ENCODE results near the gene ARHGAP18. TPM values are rescaled to one million over a fixed set of nuclear protein-coding genes. Genes with fewer than 3 reads are reported as not detected.

ARHGAP18 gene
- total RNA-seq, 5 donors from 2014 or later (not counting 1 experiment from before 2014, with no cell fraction given), result 3.6 to 4.3 (median 4.0) TPM

DNA sequence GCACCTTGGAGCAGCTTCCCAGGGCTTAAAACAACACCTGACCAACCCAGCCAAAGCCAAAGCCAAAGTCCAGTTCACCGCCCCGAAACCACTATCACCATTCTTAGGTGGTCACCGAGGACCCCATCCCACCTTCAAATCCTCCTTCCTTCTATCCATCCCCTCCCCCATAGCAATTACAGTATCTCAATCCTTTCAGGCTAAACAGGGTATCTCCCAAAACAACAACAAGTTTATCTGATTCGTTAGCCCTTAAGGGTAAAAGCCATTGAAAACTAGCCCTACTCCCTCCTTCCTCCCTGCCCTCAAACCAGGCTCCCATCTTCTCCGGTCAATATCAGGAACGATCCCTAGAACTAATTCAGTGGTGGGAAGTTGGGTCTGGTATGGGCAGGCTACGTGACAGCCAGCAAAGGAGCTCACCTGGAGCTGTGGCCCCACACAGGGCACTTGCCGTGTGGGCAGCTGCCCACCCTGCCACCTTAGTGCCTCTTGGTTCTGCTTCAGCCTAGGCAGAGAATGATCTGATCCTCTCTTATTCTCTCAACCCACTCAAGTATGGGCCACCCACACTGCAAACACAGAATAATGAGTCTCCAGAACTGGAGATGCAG, 2.0 kb downstream of the ARHGAP18 start:
- Mint-ChIP-seq H3K9me3 (no peaks in the 10 kb centered on the region), H3K4me1 (peaks cover 28 to 39% (median 34%) of the 10 kb centered on the region in 3 donors), H3K4me3 (no peak overlapping the region), H3K27me3 (peaks cover 0 to 3% of the 10 kb centered on the region in 2 donors), H3K27ac (no peak overlapping the region), H3K36me3 (no peaks in the 10 kb centered on the region)
- ChIA-PET CTCF (interaction anchor here (0.7 kb wide), 2 partner anchors 68 to 110 kb away, joined by 3 read pairs; no protein-coding TSS in a partner anchor), POLR2A (interaction anchor here (0.6 kb wide), 3 partner anchors 20 to 660 kb away, joined by 3 to 4 read pairs (median 4); no protein-coding TSS in a partner anchor)
- no peak overlapping the region for H3K4me3 ChIP-seq (ENCODE audit: control insufficient read depth in 1 of 2, extremely low read depth in 1 of 2, low read length in 1 of 2)
- H3K9me3 ChIP-seq, result no peaks in the 10 kb centered on the region
- no peak overlapping the region for H3K27ac ChIP-seq (ENCODE audit: low read length)
- peaks cover 0 to 22% of the 10 kb centered on the region in 2 experiments for H3K4me1 ChIP-seq (ENCODE audit: control insufficient read depth in 1 of 2, extremely low read depth in 1 of 2, insufficient read depth in 2 of 2, low read length in 2 of 2)
- DNase-seq, result no peak
- H3K36me3 ChIP-seq (ENCODE audit: control insufficient read depth in 2 of 2, extremely low read depth in 1 of 2, insufficient read depth in 1 of 2, low read length in 1 of 2), result peaks cover 0 to 2% of the 10 kb centered on the region in 2 donors
- no peak for ATAC-seq (replicated peaks in 1 of 4)
- H3K27me3 ChIP-seq (replicated peaks in 1 of 2; ENCODE audit: control insufficient read depth in 2 of 2, extremely low read depth in 1 of 2, insufficient read depth in 2 of 2, low read length in 1 of 2), result no peaks in the 10 kb centered on the region
- 100% methylated on average over 3 of the region's 8 CpGs for WGBS (ENCODE audit: insufficient coverage)

DNA sequence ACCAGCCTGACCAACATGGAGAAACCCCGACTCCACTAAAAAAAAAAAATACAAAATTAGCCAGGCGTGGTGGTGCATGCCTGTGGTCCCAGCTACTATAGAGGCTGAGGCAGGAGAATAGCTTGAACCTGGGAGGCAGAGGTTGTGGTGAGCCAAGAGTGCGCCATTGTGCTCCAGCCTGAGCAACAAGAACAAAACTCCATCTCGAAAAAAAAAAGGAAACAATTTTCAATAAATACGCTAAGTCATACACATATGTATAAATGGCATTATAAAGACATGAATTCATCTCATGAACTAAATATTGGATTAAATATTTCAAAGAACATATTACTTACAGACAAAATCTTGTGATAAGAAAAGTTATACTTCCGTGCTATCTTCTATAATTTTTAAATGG, 2.9 kb downstream of the ARHGAP18 start:
- DNase-seq (no peak), ATAC-seq (replicated peaks in 1 of 4) (no peak)
- no peak overlapping the region for H3K4me3 Mint-ChIP-seq
- Histone ChIP-seq H3K27ac (ENCODE audit: low read length) (no peak overlapping the region), H3K4me1 (ENCODE audit: control insufficient read depth in 1 of 2, extremely low read depth in 1 of 2, insufficient read depth in 2 of 2, low read length in 2 of 2) (peaks cover 0 to 22% of the 10 kb centered on the region in 2 experiments), H3K27me3 (replicated peaks in 1 of 2; ENCODE audit: control insufficient read depth in 2 of 2, extremely low read depth in 1 of 2, insufficient read depth in 2 of 2, low read length in 1 of 2) (no peaks in the 10 kb centered on the region), H3K9me3 (no peaks in the 10 kb centered on the region), H3K4me3 (ENCODE audit: control insufficient read depth in 1 of 2, extremely low read depth in 1 of 2, low read length in 1 of 2) (no peak overlapping the region), H3K36me3 (ENCODE audit: control insufficient read depth in 2 of 2, extremely low read depth in 1 of 2, insufficient read depth in 1 of 2, low read length in 1 of 2) (peaks cover 0 to 2% of the 10 kb centered on the region in 2 donors)
- ChIA-PET CTCF (interaction anchor here (0.7 kb wide), 4 partner anchors 69 to 218 kb away, joined by 3 read pairs; no protein-coding TSS in a partner anchor), POLR2A (interaction anchor here in 1 of 2 donors (0.6 kb wide), 1 partner anchor 20 kb away, joined by 4 read pairs; no protein-coding TSS in a partner anchor)
- WGBS (ENCODE audit: insufficient coverage), result no CpG with 5 or more reads among the region's 6 CpGs
- H3K36me3 Mint-ChIP-seq, result peaks cover 5% of the 10 kb centered on the region
- peaks cover 28 to 42% (median 40%) of the 10 kb centered on the region in 3 donors for H3K4me1 Mint-ChIP-seq
- peaks cover 0 to 3% of the 10 kb centered on the region in 2 donors for H3K27me3 Mint-ChIP-seq
- no peaks in the 10 kb centered on the region for H3K9me3 Mint-ChIP-seq
- H3K27ac Mint-ChIP-seq, result no peak overlapping the region

DNA sequence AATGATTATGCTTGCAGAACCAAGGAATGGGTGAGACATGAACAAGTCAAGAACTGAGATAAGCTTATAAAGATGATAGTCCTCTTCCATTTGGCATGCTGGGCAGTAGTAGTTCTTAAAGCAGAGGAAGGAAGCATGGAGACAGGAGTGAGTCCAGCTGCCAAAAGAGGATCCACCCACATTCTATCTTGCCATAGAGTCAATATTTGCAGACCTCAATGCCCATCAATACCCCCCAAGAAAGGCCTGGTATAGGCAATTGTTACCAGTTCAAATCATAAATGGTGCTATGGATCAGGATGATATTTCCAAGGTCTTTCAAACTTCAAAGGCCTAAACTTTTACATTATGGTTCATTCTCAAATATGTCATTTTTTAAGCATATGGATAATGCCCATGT, 4.8 kb downstream of the ARHGAP18 start:
- no peaks in the 10 kb centered on the region for H3K27me3 ChIP-seq (replicated peaks in 1 of 2; ENCODE audit: control insufficient read depth in 2 of 2, extremely low read depth in 1 of 2, insufficient read depth in 2 of 2, low read length in 1 of 2)
- H3K9me3 ChIP-seq, result no peaks in the 10 kb centered on the region
- ATAC-seq (replicated peaks in 1 of 4) (no peak), DNase-seq (no peak)
- H3K27ac Mint-ChIP-seq, result no peak overlapping the region
- H3K4me3 Mint-ChIP-seq, result no peak overlapping the region
- peaks cover 26 to 41% (median 30%) of the 10 kb centered on the region in 3 donors for H3K4me1 Mint-ChIP-seq
- CTCF ChIA-PET, result interaction anchor here in 1 of 2 donors (0.6 to 1.0 kb wide), 2 partner anchors 107 to 1199 kb away, joined by 4 to 10 read pairs; no protein-coding TSS in a partner anchor
- peaks cover 0 to 2% of the 10 kb centered on the region in 2 donors for H3K36me3 ChIP-seq (ENCODE audit: control insufficient read depth in 2 of 2, extremely low read depth in 1 of 2, insufficient read depth in 1 of 2, low read length in 1 of 2)
- no peaks in the 10 kb centered on the region for H3K27me3 Mint-ChIP-seq
- peaks cover 6% of the 10 kb centered on the region for H3K36me3 Mint-ChIP-seq
- POLR2A ChIA-PET, result no interaction called here
- no peak overlapping the region for H3K4me3 ChIP-seq (ENCODE audit: control insufficient read depth in 1 of 2, extremely low read depth in 1 of 2, low read length in 1 of 2)
- no peak overlapping the region for H3K27ac ChIP-seq (ENCODE audit: low read length)
- H3K9me3 Mint-ChIP-seq, result no peaks in the 10 kb centered on the region
- peaks cover 0 to 20% of the 10 kb centered on the region in 2 experiments for H3K4me1 ChIP-seq (ENCODE audit: control insufficient read depth in 1 of 2, extremely low read depth in 1 of 2, insufficient read depth in 2 of 2, low read length in 2 of 2)

GRCh38 chr6:129704708-129705107, 5.3 kb downstream of the ARHGAP18 start:
- no peaks in the 10 kb centered on the region for H3K9me3 ChIP-seq
- ATAC-seq (replicated peaks in 1 of 4), result no peak
- Mint-ChIP-seq H3K27me3 (no peaks in the 10 kb centered on the region), H3K36me3 (peaks cover 6% of the 10 kb centered on the region), H3K27ac (no peak overlapping the region), H3K9me3 (no peaks in the 10 kb centered on the region), H3K4me3 (no peak overlapping the region), H3K4me1 (peaks cover 22 to 38% (median 24%) of the 10 kb centered on the region in 3 donors)
- H3K36me3 ChIP-seq (ENCODE audit: control insufficient read depth in 2 of 2, extremely low read depth in 1 of 2, insufficient read depth in 1 of 2, low read length in 1 of 2), result peaks cover 0 to 2% of the 10 kb centered on the region in 2 donors
- DNase-seq, result no peak
- no peak overlapping the region for H3K27ac ChIP-seq (ENCODE audit: low read length)
- POLR2A ChIA-PET, result no interaction called here
- H3K4me1 ChIP-seq (ENCODE audit: control insufficient read depth in 1 of 2, extremely low read depth in 1 of 2, insufficient read depth in 2 of 2, low read length in 2 of 2), result peaks cover 0 to 18% of the 10 kb centered on the region in 2 experiments
- CTCF ChIA-PET, result interaction anchor here in 1 of 2 donors (0.6 kb wide), 1 partner anchor 1198 kb away, joined by 10 read pairs; no protein-coding TSS in a partner anchor
- H3K4me3 ChIP-seq (ENCODE audit: control insufficient read depth in 1 of 2, extremely low read depth in 1 of 2, low read length in 1 of 2), result no peak overlapping the region
- no peaks in the 10 kb centered on the region for H3K27me3 ChIP-seq (replicated peaks in 1 of 2; ENCODE audit: control insufficient read depth in 2 of 2, extremely low read depth in 1 of 2, insufficient read depth in 2 of 2, low read length in 1 of 2)

DNA sequence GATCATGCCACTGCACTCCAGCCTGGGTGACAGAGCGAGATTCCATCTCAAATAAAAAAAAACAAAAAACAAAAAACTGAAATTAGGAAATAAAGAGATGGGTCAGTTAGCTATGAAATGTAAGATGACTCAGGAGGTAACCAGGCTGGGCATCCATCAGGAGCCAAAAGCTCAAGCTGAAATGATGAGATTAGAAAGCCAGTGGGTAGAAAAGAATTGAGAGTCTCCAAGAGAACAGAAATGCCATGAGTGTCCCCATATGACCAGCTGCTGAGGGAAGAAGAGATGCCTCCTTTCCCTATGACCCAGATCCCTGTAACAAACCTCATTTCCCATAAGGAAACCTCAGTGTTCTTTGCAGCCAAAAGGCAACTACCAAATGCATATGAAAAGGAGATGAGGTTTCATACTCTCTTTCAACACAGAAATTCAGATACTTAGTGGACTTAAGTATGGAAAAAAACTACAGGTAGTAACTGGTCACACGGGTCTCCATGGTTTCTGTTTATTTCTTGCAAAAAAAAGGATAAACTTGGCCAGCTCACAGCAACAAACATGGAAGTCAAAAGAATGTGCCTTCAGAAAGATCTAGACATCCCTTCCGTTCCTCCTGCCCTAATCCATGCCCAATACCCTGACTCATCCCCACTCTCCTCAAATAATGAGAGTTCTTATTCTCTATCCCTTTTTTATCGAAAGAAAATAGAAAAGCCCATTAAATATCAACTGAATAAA, 8.1 kb downstream of the ARHGAP18 start:
- Histone ChIP-seq H3K36me3 (ENCODE audit: control insufficient read depth in 2 of 2, extremely low read depth in 1 of 2, insufficient read depth in 1 of 2, low read length in 1 of 2) (peaks cover 0 to 2% of the 10 kb centered on the region in 2 donors), H3K27me3 (replicated peaks in 1 of 2; ENCODE audit: control insufficient read depth in 2 of 2, extremely low read depth in 1 of 2, insufficient read depth in 2 of 2, low read length in 1 of 2) (no peaks in the 10 kb centered on the region), H3K27ac (ENCODE audit: low read length) (no peak overlapping the region), H3K4me1 (ENCODE audit: control insufficient read depth in 1 of 2, extremely low read depth in 1 of 2, insufficient read depth in 2 of 2, low read length in 2 of 2) (no peaks in the 10 kb centered on the region), H3K4me3 (ENCODE audit: control insufficient read depth in 1 of 2, extremely low read depth in 1 of 2, low read length in 1 of 2) (no peak overlapping the region), H3K9me3 (no peaks in the 10 kb centered on the region)
- ATAC-seq (replicated peaks in 1 of 4) (no peak), DNase-seq (no peak)
- Mint-ChIP-seq H3K36me3 (peaks cover 6% of the 10 kb centered on the region), H3K27me3 (no peaks in the 10 kb centered on the region), H3K9me3 (no peaks in the 10 kb centered on the region), H3K27ac (no peak overlapping the region), H3K4me1 (peaks cover 5 to 19% (median 6%) of the 10 kb centered on the region in 3 donors), H3K4me3 (no peak overlapping the region)
- 100% methylated on average over 1 of the region's 4 CpGs for WGBS (ENCODE audit: insufficient coverage)
- ChIA-PET POLR2A (no interaction called here), CTCF (no interaction called here)

DNA sequence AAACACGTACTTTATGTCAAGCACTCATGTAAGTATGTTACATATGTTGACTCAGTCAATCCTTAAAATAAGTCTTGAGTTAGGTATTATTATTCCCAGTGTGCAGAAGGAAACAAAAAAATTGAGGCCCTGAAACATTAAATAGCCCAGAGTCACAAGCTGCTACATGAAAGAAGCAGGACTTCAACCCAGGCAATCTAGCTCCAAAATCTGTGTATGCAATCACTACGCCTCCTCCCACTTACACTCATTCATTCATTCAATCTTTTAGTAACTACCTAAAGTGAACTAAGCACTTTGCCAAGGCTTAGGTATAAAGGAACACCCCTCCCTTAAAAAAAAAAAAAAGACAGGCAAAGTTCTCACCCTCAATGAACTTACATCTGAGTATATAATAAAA, 9.3 kb downstream of the ARHGAP18 start:
- peaks cover 6% of the 10 kb centered on the region for H3K36me3 Mint-ChIP-seq
- Histone ChIP-seq H3K4me3 (ENCODE audit: control insufficient read depth in 1 of 2, extremely low read depth in 1 of 2, low read length in 1 of 2) (no peak overlapping the region), H3K9me3 (no peaks in the 10 kb centered on the region), H3K27me3 (replicated peaks in 1 of 2; ENCODE audit: control insufficient read depth in 2 of 2, extremely low read depth in 1 of 2, insufficient read depth in 2 of 2, low read length in 1 of 2) (no peaks in the 10 kb centered on the region), H3K36me3 (ENCODE audit: control insufficient read depth in 2 of 2, extremely low read depth in 1 of 2, insufficient read depth in 1 of 2, low read length in 1 of 2) (no peaks in the 10 kb centered on the region), H3K4me1 (ENCODE audit: control insufficient read depth in 1 of 2, extremely low read depth in 1 of 2, insufficient read depth in 2 of 2, low read length in 2 of 2) (peaks cover 2 to 4% of the 10 kb centered on the region in 2 experiments), H3K27ac (ENCODE audit: low read length) (no peak overlapping the region)
- H3K27ac Mint-ChIP-seq, result no peak overlapping the region
- ChIA-PET CTCF (interaction anchor here in 1 of 2 donors (1.0 to 1.6 kb wide), 2 partner anchors 13 to 30 kb away, joined by 3 to 4 read pairs; no protein-coding TSS in a partner anchor), POLR2A (interaction anchor here in 1 of 2 donors (0.7 kb wide), 1 partner anchor 9 kb away, joined by 4 read pairs; no protein-coding TSS in a partner anchor)
- no peak for DNase-seq
- no peaks in the 10 kb centered on the region for H3K9me3 Mint-ChIP-seq
- no peak overlapping the region for H3K4me3 Mint-ChIP-seq
- H3K4me1 Mint-ChIP-seq, result peaks cover 12 to 32% (median 18%) of the 10 kb centered on the region in 3 donors
- no peak for ATAC-seq (replicated peaks in 1 of 4)
- WGBS (ENCODE audit: insufficient coverage), result no CpG with 5 or more reads among the region's 2 CpGs
- no peaks in the 10 kb centered on the region for H3K27me3 Mint-ChIP-seq
